Measurements from ENCODE around the gene ACOD1.
"Not testable (repeated sequence)": the region's sequence is repeated elsewhere in the genome, so short reads cannot be mapped to it uniquely, and the experiment has no call there.

ACOD1 gene

DNA sequence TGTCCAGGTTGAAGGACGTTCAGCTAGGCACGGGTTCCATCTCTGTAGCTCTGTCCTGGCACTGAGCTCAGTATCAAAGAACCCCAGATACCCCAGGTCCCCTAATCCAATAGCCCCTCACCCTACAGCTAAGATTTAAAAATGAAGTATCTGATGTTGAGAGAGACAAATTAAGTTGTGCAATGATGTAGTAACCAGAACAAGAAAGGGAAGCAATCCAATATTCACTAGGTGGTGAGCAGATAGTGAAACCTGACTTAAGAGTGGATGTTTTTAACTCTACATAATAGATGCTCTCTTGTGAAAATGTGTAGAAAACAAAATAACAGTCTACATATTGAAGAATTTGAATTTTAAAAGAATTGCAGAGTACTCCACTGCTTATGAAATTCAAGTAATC lies 1.8 kb downstream of the ACOD1 start:
- no peak for DNase-seq (ENCODE audit: extremely low read depth in 1 of 2, low read depth in 1 of 2)

DNA sequence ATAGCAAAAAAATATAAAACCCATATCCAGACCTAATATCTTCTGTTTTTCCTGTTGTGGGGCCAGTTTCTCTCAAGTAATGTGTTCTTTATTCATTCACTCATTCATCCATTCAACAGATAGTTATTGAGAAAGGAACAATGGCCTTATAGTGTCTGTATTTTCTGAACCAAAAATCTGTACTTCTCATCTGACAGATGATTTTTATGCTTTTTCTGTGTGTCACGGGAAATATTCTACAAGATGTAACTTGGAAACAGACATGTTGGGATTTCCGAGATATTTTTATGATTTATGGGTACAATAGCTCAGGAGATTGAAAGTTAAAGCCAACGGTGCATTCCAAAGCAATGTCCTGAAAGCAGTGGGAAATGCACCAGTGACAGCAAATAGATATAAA lies 5.7 kb downstream of the ACOD1 start:
- DNase-seq (ENCODE audit: extremely low read depth in 1 of 2, low read depth in 1 of 2): no peak

DNA sequence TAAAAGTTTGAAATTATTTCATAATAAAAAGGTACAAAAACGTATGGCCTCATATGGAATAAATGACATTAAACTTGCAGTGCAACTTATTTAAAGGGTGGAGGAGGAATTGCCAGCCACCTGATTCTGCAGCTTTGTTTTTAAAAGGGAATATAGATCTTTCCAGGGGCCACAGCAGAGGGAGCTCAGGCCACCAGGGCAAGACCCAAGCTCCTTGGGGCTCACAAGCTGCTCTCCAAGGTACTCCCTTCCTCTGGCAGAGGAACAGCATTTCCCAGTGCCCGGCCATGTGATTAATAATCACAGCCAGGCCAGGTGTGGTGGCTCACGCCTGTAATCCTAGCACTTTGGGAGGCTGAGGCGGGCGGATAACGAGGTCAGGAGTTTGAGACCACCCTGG lies 6.2 kb downstream of the ACOD1 start:
- no peak for DNase-seq (ENCODE audit: extremely low read depth in 1 of 2, low read depth in 1 of 2)

DNA sequence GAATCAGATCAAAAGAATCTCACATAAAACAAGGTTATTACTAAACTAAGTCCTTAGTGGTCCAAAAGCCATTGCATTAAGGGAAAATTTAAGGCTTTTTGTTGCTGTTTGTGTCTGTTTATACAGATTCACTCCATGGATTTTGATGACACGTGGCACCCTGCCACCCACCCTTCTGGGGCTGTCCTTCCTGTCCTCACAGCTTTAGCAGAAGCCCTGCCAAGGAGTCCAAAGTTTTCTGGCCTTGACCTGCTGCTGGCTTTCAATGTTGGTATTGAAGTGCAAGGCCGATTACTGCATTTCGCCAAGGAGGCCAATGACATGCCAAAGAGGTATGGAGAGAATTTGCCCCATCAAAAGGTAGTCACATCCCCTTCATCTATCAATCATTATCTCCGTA lies 6.9 kb downstream of the ACOD1 start:
- DNase-seq (ENCODE audit: extremely low read depth in 1 of 2, low read depth in 1 of 2): no peak

DNA sequence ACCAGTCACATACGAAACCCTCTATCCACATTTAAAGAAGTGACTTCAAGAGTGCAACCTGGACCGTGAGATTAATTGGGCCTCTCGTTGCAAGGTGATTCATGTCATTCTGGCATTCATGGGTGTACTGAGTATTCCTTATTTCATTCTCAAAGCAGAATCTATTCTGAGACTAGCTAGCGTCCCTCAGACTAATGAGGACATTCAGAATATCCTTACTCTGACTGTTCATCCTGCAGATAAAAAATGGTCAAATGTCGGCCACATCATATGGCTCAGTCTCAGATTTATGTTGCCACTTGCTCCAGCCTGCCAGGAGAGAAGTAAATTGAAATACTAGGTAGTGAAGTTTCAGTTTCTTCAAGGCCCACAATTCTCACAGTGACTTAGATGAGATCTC lies 7.3 kb downstream of the ACOD1 start:
- no peak for DNase-seq (ENCODE audit: extremely low read depth in 1 of 2, low read depth in 1 of 2)

DNA sequence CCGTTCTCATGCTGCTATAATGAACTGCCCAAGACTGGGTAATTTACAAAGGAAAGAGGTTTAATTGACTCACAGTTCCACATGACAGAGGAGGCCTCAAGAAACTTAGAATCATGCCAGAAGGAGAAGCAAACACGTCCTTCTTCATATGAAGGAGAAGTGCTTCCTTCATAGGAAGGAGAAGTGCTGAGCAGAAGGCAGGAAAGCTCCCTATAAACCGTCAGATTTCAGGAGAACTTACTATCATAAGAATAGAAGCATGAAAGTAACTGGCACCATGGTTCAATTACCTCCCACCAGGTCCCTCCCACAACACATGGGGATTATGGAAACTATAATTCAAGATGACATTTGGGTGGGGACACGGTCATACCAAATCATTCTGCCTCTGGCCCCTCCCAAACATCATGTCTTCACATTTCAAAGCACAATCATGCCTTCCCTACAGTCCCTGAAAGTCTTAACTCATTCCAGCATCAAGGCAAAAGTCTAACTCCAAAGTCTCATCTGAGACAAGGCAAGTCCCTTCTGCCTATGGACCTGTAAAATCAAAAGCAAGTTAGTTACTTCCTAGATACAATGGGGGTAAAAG lies 10.6 kb downstream of the ACOD1 start:
- no peak for DNase-seq (ENCODE audit: extremely low read depth in 1 of 2, low read depth in 1 of 2)

DNA sequence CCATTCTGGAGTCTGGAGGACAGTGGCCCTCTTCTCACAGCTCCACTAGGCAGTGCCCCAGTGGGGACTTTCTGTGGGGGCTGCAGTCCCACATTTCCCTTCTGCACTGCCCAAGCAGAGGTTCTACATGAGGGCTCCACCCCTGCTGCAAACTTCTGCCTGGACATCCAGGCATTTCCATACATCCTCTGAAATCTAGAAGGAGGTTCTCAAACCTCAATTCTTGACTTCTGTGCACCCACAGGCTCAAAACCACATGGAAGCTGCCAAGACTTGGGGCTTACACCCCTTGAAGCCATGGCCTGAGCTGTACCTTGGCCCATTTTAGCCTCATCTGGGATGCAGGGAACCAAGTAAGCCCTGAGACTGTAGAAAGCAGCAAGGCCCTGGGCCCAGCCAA lies 11.4 kb downstream of the ACOD1 start:
- DNase-seq (ENCODE audit: extremely low read depth in 1 of 2, low read depth in 1 of 2): not testable (repeated sequence)

DNA sequence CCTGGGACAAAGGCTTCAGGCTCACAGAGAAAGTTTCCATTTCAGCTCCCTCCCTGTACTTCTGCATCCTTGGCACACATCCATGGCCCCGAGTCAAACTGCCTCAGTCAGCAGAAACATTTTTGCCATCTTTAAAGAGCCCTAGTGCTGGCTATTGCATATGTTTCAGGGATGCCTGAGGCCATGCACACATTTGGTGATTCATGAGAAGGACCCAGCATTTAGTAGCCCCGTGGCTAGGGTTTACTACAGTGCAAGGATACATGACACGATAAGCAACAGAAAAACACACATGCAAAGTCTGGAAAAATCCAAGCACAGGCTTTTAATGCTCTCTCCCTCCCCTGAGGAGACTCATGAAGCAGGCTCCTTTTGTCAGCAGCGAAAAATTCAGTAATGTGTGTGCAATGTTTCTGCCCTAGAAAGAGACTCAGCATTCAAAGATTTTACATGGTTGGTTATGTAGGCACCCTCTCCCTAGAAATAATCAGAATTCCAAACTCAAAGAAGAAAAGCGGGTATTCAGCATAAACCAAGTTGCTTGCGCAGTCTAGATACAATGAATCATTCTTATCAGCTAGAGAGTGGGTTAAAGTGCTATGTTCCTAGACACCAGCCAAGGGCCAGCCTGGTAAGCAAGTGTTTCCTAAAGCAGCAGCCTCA lies 17.6 kb downstream of the ACOD1 start:
- no peak for DNase-seq (ENCODE audit: extremely low read depth in 1 of 2, low read depth in 1 of 2)

DNA sequence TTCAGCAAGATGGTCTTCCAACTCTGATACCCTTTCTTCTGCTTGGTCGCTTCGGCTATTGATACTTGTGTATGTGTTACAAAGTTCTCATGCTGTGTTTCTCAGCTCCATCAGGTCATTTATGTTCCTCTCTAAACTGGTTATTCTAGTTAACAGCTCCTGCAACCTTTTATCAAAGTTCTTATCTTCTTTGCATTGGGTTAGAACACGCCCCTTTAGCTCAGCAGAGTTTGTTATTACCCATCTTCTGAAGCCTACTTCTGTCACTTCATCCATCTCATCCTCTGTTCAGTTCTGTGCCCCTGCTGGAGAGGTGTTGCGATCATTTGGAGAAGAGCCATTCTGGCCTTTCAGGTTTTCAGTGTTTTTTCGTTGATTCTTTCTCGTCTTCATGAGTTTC lies 18.7 kb downstream of the ACOD1 start:
- no peak for DNase-seq (ENCODE audit: extremely low read depth in 1 of 2, low read depth in 1 of 2)

DNA sequence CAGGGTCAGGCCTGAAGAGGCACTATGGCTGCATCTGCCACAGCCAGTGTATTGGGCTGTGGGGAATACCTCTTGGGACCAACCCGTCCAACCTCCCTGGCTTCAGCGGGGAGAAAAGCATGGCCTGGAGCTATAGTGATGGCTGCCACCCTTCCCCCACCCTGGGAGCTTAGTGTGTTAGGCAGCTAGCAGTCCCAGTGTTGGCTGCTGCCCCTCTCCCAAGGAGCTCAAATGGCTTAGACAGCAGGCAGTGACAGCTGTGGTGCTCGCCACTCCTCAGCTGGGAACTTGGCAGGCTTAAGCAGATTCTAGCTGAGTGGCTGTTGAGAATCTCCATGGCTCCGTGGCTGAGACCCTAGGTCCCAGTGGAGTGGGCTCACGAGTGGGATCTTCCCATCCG lies 19.7 kb downstream of the ACOD1 start:
- DNase-seq (ENCODE audit: extremely low read depth in 1 of 2, low read depth in 1 of 2): no peak

DNA sequence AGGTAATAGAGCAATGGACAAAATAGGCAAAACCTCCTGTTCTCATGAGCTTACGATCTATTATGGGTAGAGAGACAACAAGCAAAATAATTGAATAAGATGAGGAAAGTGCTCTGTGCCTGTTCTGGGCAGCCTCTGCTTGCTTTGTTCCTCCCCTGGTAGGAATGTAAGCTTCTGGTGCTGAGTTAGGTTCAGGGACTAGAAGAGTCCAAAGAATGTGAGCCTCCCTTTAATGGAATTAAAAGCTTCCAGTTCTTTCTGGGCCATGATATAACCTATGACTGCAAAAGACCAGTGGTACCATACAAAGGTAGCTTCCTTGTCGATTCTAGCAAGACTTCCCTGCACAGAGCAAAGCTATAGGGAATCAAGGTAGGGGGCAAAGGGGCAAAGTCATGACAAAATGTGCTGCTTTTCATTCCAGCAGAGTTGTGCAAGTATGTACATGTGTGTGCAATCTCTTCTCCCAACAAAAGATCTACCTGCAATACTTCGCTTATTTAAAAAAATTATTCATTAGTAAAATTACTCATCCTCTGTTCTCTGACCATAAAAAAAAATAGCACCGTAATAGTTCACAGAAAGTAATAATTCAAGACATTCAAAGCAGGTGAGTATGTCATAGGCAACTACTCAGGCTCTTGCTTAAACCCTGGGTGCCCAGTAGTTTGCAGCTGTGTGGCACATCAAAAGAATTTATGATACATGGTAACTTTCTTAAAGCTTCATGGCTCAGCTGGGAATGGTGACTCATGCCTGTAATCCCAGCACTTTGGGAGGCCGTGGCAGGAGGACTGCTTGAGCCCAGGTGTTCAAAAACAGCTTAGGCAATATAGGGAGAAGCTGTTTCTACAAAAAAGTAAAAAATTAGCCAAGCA lies 21.4 kb downstream of the ACOD1 start:
- no peak for DNase-seq (ENCODE audit: extremely low read depth in 1 of 2, low read depth in 1 of 2)

DNA sequence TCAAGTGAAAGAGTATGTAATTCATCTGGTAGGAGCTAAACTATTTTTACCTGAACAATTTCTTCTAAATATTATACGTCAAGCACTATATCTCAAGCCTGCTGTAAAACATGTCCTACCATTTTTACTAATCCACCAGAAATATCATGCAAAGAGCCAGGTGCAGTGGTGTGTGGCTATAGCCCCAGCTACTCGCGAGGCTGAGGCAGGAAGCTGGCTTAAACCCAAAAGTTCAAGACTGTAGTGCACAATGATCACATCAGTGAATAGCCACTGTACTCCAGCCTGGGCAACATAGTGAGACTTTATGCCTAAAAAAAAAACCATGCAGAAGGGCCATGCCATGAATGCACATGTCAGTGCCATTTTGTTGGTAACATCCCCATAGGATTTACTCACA lies 22.9 kb downstream of the ACOD1 start:
- no peak for DNase-seq (ENCODE audit: extremely low read depth in 1 of 2, low read depth in 1 of 2)

DNA sequence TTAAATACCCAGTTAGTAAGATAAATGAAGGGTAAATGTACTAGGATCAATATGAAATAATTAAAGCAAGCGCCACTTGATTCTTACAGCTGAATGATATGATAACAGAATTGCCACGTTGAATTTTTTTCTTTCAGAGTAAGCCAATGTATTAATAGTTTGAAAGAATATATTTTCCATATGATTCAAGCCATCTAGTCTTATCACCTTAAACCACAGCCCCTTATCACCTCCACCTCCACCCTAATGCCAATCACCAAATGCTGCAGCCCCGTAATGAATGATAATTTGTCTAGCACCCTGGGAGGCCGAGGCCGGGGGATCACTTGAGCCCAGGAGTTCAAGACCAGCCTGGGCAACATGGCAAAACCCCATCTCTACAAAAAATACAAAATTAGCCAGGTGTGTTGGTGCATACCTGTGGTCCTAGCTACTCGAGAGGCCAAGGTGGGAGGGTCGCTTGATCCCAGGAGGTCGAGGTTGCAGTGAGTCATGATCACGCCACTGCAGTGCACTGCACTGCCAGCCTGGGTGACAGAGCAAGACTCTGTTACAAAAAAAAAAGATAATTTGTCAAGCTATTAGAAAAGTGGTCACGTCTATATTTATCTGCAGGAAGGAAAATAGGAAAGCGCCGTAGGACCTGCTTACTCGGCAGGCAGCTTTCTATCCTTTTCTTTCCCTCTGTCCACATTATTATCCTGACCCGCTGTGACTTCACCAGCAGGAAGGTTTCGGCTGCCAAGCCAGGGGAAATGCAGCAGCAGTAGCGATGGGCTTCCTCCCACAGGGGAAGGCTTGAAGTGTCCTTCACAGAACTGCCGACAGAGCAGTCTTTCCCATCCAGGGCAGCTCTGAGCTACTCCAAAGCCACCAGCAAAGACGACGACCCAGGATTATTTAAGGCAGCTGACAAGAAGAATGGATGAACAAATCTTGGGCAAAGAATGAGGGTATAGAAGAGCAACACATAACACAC lies 23.8 kb downstream of the ACOD1 start:
- DNase-seq (ENCODE audit: extremely low read depth in 1 of 2, low read depth in 1 of 2): no peak

DNA sequence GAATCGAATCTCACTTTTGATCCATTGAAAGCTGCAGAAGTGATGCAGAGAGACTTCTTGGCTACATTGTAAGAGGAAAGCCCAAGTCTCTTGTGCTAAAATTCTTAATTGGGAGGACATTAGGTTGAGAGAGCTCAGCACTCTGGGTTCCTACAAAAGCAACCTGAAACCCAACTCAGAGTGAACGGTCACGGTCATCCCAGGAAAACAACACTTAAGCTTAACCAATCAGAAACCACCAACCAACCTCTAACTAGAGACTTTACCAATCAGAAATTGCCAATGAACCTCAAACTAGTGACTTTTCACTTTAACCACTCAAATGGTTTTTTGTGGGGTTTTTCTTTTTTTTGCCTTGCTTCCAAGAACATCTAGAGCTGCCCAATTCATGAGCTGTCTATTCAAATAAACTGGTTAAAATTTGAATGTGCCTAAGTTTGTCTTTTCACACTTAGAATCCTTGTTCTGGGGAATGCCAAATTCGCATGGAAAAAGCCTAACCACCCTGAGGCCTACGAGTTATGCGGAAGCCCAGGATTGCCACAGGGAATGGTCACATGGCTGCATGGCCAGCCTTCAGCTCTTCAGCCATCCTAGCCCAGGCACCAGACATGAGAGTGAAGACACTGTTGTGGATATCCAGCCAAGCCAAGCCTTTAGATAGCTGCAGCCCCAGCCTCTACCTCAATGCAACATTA lies 25.8 kb downstream of the ACOD1 start:
- no peak for DNase-seq (ENCODE audit: extremely low read depth in 1 of 2, low read depth in 1 of 2)

DNA sequence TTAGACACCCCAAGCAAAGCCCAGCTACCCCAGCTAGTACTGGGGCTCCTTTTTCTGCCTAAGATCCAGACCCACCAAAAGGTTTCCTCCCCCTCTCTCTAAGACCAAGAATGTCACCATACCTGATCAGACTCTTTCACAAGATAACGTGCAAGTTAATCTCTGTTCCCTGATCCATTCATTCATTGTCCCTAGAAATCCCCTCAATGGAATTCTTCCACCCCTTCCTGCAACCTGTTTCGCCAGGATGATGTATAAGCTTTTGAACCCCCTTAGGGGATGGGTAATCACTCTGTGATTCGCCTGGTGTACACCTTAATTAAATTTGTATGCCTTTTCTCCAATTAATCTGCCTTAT lies 26.3 kb downstream of the ACOD1 start:
- no peak for DNase-seq (ENCODE audit: extremely low read depth in 1 of 2, low read depth in 1 of 2)

DNA sequence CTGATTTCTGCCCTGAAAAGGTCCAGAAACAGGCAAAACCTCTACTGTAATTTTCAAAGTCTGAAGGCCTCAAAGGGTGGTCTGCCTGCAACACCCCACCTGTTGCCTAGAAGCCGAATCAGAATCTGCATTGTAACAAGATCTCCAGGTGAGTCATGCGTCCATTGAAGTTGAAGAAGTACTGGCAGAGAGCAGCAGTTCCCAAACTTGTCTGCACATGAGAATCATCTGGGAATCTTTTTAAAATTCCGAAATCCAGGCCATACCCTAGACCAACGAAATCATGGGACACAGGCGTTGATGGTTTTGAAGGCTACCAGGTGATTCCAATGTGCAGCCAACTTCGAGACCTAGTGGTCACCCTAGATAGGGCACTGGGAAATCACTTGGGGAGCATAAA lies 27.6 kb downstream of the ACOD1 start:
- DNase-seq (ENCODE audit: extremely low read depth in 1 of 2, low read depth in 1 of 2): no peak

DNA sequence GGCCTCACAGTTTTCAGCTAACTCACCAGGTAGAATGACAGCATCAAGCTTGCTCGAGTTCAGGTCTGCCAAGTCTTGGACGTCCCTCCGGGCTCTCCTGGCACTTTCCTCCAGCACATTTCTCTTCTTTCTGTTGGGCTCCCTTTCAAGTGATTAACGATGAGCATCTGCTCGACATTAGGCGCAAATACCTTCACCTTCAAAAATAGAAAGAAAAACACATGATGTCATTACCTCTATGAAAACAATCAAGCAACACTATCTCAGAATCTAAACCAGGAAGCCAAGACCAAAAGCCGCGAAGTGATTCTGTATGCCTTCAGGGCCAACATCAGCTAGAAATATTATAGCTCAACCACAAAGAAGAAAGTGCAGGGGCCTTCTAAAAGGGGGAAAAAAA lies 28.2 kb downstream of the ACOD1 start:
- DNase-seq (ENCODE audit: extremely low read depth in 1 of 2, low read depth in 1 of 2): no peak

DNA sequence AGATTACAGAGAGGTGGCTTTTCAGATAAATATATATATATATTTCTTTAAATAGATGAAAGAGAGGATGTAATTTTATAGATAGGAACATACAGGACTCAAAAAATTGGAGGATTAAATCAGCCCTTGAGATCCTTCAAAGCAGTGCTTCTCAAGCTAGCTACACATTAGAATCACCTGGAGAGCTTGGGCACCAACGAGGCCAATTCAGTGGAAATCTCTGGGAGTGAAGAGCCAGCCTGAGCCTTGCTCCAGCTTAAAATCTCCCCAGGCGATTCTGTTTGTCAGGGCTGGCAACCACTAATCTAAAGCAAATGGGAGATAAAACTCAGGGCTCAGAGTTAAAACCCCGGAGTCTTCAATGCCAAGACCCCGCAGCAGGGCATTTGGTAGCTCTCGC lies 28.6 kb downstream of the ACOD1 start:
- no peak for DNase-seq (ENCODE audit: extremely low read depth in 1 of 2, low read depth in 1 of 2)

DNA sequence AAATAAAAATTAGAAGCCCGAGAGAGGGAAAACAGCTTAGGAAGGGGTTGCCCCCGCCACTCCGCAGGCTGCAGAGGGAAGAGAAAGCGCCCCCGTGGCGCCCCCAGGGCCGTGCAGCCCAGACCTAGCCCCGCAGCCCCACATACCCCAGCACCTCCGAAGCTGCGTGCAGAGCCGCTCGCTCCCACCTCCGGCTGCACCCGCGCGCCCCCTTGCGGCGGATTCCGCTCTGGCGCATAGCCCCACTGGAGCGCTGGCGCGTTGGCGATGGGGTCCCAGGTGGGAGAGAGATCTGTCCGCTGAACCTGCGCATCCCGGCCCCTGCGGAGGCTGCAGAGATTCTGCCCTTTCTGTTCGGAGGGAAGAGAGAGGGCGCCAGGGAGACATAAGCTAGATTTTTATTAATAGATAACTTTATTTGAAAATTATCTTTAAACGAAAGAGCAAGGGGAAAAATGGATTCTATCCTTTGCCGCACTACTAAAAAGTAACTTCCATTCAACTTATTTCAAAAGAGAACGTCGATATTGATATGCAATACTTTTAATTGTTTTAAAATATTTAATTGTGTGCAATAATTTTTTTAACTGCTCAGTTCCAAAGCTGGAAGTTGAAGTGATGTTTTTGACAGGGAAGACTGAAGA lies 31.9 kb downstream of the ACOD1 start:
- DNase-seq (ENCODE audit: extremely low read depth in 1 of 2, low read depth in 1 of 2): peak; percentile 66

DNA sequence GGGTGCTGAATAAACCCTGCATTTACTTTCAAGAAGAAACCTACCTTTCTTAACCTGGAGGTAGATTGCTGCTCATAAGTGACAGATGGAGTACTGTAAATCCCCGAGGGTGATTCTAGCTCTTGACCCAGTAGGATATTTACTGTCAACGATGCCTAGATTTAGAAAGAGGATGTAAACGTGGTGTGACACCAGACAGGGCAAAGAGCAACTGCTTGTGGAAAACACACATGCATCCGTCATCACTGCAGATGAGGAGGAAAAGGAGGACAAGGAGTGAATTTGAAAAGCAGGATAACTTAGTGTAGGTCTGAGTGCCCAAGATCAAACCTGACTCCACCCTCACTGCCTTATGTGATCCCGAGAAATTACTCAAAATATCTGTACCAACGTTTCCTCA lies 33.8 kb downstream of the ACOD1 start:
- no peak for DNase-seq (ENCODE audit: extremely low read depth in 1 of 2, low read depth in 1 of 2)
